GM13976 (cell line): Measurements from ENCODE around the gene CRACR2A.

Experiments used
- DNase-seq: peaks from one replicate; pipeline ENCODE4 v3.0.0; 2012; ENCODE audit warnings: low spot score
- in situ Hi-C: fragments of 300-500 bp; cut with MboI; formaldehyde crosslinking; loops from one replicate; pipeline ENCODE4 v1.12.0; 2022; ENCODE audit warnings: low sequenced_read_pairs, mixed read lengths, inconsistent platforms; ENCODE audit not compliant: unreplicated experiment
- TF ChIP-seq, protein P1 (sequence below): IDR thresholded peaks from 2 replicates; pipeline ENCODE4 v1.5.1; 2012; ENCODE audit warnings: borderline replicate concordance, mild to moderate bottlenecking; ENCODE audit not compliant: insufficient read depth; ENCODE audit errors: extremely low read depth, missing control alignments, control extremely low read depth

The CRACR2A gene

GRCh38 chr12:3753544-3754284 lies 805 bp upstream of the CRACR2A start:
- in situ Hi-C loops, result no loop called here
- DNase-seq, result peak; percentile 23
- TF ChIP-seq, protein P1, sequence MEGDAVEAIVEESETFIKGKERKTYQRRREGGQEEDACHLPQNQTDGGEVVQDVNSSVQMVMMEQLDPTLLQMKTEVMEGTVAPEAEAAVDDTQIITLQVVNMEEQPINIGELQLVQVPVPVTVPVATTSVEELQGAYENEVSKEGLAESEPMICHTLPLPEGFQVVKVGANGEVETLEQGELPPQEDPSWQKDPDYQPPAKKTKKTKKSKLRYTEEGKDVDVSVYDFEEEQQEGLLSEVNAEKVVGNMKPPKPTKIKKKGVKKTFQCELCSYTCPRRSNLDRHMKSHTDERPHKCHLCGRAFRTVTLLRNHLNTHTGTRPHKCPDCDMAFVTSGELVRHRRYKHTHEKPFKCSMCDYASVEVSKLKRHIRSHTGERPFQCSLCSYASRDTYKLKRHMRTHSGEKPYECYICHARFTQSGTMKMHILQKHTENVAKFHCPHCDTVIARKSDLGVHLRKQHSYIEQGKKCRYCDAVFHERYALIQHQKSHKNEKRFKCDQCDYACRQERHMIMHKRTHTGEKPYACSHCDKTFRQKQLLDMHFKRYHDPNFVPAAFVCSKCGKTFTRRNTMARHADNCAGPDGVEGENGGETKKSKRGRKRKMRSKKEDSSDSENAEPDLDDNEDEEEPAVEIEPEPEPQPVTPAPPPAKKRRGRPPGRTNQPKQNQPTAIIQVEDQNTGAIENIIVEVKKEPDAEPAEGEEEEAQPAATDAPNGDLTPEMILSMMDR, result no peak

DNA sequence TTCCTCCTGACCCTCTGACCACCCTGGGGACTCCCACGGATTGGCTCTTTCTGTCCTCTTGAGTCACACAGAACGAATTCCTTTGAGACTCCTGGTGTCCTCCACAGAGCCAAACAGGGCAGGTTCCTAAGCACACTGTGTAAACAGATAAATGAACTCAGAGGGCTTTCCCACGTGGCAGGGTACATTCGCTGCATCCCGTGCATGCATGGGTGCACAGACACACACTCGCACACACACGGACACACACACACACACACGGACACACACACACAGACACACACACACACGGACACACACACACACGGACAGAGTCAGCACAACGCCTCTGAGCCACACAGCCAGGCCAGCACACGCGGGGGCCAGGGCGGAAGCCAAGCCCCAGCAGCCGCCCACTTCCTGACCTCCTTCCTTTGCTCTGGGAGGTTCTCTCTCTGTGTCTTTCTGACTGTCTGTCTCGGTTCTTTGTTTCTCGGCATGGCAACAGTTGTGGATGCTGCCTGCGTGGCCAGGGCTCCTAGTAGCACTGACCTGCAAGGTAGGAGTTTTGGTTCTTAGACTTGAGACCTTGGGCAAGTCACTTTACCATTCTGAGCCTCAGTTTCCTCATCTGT lies 706 bp downstream of the CRACR2A start:
- in situ Hi-C loops, result no loop called here
- DNase-seq, result peak; percentile 88
- TF ChIP-seq, protein P1, result no peak

GRCh38 chr12:3751151-3752095 lies 1.5 kb downstream of the CRACR2A start:
- in situ Hi-C loops, result no loop called here
- TF ChIP-seq, protein P1, result no peak
- no peak for DNase-seq

- TF ChIP-seq, protein P1, result no peak
- in situ Hi-C loops, result no loop called here
Measured at GRCh38 chr12:3750616-3751015, 2.3 kb downstream of the CRACR2A start.

DNA sequence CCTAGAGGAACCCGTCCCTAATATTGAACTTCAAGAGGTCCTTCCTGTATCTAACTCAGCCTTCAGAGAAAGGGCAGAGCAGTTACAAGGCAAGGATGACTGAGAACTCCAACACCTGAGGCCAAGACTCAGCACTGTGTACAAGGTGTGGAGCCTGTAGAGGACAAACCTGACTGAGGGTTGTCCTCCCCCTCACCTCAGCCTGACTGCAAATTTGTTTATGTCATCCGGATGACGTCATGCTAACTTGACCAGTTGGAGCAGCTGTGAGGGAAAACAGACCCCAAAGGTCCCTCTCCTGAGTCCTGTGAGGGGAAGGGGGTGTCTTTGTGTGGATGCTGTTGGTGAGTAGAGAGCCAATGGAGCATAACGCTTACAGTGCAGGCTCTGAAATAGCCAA lies 4.3 kb downstream of the CRACR2A start:
- in situ Hi-C loops, result no loop called here
- TF ChIP-seq, protein P1, result no peak
- no peak for DNase-seq

More at GRCh38 chr12:3750616-3751015, 2.3 kb downstream of the CRACR2A start:
- DNase-seq, result no peak

DNA sequence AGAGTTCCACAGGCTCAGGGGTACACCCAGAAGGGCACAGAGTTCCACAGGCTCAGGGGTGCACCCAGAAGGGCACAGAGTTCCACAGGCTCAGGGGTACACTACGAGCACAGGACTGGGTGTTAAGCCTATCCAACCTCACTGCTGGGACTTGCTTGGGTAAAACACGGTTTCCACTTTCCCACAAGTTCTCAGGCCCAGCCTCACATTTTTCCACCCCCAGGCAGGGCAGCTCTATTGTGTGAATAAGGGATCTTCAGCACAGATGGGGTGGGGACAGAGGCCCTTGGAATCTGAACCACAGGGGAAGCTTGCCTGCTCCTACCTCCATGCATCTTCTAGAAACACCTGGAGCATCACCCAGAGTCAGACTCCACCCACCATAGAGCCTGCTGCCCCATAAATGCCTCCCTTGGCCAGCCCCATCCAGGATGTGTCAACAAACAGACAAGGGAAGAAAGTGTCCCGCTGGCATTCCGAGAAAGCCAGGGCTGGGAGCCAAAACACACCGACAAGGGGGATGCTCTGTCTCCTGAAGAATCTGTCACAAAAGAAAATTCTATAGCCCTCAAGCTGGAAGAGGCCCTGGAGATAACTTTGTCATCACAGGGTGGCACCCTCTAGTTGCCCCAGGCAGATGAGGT lies 4.8 kb downstream of the CRACR2A start:
- DNase-seq, result no peak
- TF ChIP-seq, protein P1, result no peak
- in situ Hi-C loops, result no loop called here
